Body of pancreas (tissue), 4 donors: ENCODE data around the gene SLC27A1.

Experiments
- POLR2A ChIP-seq, 3 donors: fragments of 450-650 bp; IDR thresholded peaks; one replicate each; pipeline ENCODE4 v1.6.1; 2016; ENCODE audit warnings: antibody characterized with exemption in 3 of 3, mild to moderate bottlenecking in 2 of 3
- TF ChIP-seq, protein P1 (sequence below), 7 experiments: fragments of 450-650 bp in 4 of 7; fragments of 200-600 bp in 3 of 7; sonication (generic) in 3 of 7; IDR thresholded peaks; one replicate each; pipeline ENCODE4 v1.5.1; 2016 to 2019; ENCODE audit warnings: antibody characterized with exemption in 7 of 7

DNA sequence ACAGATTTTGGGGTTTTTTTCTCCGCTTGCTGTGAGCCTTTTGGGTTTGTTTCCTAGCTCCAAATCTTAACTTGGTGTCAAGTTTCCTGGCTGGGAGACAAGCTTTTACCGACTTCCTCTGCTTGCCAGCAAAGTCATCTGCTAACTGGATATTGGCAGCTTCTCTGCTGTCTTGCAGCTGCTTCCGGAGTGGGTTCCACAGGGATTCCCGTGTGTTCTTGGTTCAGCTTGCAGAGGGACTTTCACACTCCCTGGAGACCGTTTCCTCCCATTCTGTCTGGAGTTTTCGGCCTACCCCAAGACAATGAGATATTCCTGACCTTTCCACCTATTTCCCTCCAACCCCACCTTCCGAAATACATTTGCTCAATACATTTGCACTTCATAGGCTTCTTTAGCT, 82.9 kb downstream of the SLC27A1 start:
- TF ChIP-seq, protein P1, sequence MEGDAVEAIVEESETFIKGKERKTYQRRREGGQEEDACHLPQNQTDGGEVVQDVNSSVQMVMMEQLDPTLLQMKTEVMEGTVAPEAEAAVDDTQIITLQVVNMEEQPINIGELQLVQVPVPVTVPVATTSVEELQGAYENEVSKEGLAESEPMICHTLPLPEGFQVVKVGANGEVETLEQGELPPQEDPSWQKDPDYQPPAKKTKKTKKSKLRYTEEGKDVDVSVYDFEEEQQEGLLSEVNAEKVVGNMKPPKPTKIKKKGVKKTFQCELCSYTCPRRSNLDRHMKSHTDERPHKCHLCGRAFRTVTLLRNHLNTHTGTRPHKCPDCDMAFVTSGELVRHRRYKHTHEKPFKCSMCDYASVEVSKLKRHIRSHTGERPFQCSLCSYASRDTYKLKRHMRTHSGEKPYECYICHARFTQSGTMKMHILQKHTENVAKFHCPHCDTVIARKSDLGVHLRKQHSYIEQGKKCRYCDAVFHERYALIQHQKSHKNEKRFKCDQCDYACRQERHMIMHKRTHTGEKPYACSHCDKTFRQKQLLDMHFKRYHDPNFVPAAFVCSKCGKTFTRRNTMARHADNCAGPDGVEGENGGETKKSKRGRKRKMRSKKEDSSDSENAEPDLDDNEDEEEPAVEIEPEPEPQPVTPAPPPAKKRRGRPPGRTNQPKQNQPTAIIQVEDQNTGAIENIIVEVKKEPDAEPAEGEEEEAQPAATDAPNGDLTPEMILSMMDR (IDR thresholded peaks at IDR 0.05): no peak
- no peak for TF ChIP-seq POLR2A (IDR thresholded peaks at IDR 0.05)
